CD4-positive, alpha-beta T cell treated with Interleukin-10 for 1 hour (primary cell): ENCODE measurements around the gene CIITA.
A peak's percentile ranks its signal among the peaks of the same experiment; 100 is the strongest.
"Not testable (repeated sequence)": the region's sequence is repeated elsewhere in the genome, so short reads cannot be mapped to it uniquely, and the experiment has no call there.

Experiments used
- DNase-seq: peaks from one replicate; pipeline ENCODE4 v3.0.0-alpha.2; 2020

Gene CIITA

GRCh38 chr16:10938796-10939648 lies 62.0 kb downstream of the CIITA start:
- no peak for DNase-seq

DNA sequence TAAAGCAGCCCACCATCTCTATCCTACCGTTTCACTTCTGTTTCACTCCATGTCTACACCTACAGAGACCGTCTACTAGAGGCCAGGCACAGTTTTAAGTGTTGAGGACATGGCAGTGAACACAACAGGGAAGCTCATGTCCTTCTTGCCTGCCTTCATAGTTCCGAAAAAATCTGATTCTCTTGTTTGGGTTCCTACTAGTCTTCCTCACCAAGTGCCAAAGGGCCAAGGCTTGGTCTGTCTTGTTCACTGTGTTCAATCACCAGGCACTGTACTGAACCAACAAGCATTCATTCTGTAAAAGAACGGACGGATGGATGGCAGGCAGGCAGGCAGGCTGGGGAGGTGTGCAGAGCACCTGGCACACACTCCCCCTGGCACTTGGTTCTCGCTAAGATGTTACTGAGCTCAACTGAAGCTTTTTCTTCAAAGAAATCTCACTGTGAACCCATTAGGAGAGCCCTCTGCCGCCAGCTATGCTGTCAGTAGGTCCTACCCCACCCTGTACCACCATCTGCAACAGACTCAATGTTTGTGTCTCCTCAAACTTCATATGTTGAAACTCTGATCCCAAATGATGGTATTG lies 62.7 kb downstream of the CIITA start:
- no peak for DNase-seq

- DNase-seq: no peak
These were observed 63.6 kb downstream of the CIITA start for GRCh38 chr16:10940501-10941079.

GRCh38 chr16:10941127-10941933 lies 64.3 kb downstream of the CIITA start:
- DNase-seq: no peak

DNA sequence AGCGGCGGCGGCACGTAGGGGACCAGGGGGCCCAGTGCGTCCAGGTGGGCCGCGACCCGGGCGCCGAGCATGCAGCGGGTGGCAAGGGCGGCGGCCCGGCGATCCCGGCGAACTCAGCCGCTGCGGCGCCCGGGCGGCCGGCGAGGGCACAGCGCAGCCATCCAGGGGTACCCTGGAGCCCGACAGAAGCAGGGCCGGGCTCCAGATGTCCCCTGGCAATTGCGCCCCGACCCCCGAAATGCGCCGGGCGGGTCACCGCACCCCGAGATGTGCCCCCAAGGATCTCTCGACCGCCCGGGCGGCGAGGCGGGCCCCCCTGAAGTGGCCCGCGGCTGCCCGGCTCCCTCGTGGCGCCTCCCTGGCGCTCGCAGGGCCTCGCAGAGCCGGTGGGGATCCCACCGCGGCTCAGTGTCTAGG lies 64.9 kb downstream of the CIITA start:
- not testable (repeated sequence) for DNase-seq

GRCh38 chr16:10942352-10943063 lies 65.5 kb downstream of the CIITA start, which contains the start of gene DEXI:
TSS of gene DEXI (minus strand) at chr16:10942468. CDS start at chr16:10942005, 463 bp downstream.
- peak; percentile 95 for DNase-seq

DNA sequence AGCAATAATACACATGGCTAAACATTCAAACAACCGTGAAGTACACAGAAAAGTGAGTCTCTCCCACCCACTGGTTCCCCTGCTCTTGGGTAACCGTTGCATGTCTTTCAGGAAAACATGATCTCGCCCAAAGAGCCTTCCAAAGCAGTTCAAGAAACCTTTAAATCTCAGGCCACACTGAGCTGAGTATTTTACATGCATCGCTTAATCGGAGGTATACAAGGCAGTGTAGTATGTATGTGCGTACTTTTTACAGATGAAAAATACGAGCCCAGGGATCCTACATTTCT lies 66.0 kb downstream of the CIITA start:
- DNase-seq: no peak

GRCh38 chr16:10944249-10945064 lies 67.5 kb downstream of the CIITA start, which contains the start of gene CLEC16A:
TSS of gene CLEC16A (plus strand) at chr16:10944564. CDS start at chr16:10944718, 154 bp downstream.
- DNase-seq: peak; percentile 96

GRCh38 chr16:10945065-10945787 lies 68.2 kb downstream of the CIITA start:
- DNase-seq: no peak

GRCh38 chr16:10946308-10946707 lies 69.3 kb downstream of the CIITA start:
- no peak for DNase-seq

GRCh38 chr16:10947211-10947787 lies 70.3 kb downstream of the CIITA start:
- no peak for DNase-seq

- peak; percentile 51 for DNase-seq
These were observed 72.5 kb downstream of the CIITA start for GRCh38 chr16:10949424-10949970.

- DNase-seq: no peak
These were observed 73.4 kb downstream of the CIITA start for GRCh38 chr16:10950393-10950792.

DNA sequence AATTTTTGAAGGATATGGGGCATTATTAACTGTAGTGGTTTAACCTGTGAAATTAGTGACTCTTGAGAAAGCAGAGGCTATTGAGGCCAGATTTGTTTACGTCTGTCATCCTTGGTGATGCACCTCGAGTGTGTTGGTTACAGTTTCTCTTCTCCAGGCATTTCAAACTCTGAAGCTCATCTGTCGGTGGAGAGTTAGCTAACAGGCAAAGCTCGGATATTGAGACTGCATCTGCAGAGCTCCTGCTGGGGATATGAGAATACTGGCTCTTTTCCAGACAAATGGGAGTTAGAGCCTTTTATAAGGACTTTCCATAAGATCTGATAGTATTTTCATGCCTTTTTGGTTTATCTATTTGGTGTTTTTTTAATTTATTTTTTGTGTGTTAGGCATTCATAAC lies 74.0 kb downstream of the CIITA start:
- DNase-seq: no peak

DNA sequence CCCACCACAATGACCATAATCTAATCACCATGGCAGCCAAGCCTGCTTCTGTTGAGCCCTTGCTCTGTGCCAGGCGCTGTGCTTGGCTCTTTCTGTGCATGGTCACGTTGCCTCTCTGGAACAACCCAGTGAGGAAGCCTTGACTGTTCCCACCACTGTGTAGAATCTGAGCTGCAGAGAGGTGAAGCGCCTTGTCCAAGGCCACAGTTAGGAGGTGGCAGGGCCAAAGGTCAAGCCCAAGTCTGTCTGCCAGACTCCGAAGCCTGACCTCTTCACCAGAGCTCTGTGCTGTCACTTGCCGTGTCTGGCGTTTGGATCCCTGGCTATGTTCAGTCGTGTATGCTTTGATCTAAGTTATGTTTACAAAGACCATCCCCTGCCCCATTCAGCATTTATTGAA lies 77.9 kb downstream of the CIITA start:
- DNase-seq: no peak

- DNase-seq: no peak
These were observed 80.9 kb downstream of the CIITA start for GRCh38 chr16:10957771-10958482.

DNA sequence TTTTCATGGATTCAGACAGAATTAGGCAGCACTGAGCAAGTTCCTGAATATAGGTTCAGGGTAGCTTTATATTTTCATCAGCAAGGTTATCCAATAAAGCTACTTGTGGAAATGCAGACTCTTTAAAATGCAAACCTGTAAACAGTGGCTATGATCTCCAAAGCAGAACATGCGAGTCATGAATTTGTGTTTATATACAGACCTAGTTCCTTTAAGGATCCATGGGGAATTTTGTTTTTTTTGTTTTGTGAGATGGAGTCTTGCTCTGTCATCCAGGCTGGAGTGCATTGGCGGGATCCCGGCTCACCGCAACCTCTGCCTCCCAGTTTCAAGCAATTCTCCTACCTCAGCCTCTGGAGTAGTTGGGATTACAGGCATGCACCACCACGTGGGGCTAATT lies 82.2 kb downstream of the CIITA start:
- DNase-seq: no peak

GRCh38 chr16:10961231-10961630 lies 84.2 kb downstream of the CIITA start:
- DNase-seq: no peak
